ENCODE results near the gene LDLRAD4. TPM values are rescaled to one million over a fixed set of nuclear protein-coding genes. Genes with fewer than 3 reads are reported as not detected.
A peak's percentile ranks its signal among the peaks of the same experiment; 100 is the strongest.

LDLRAD4 gene
- total RNA-seq, 6 donors from 2014 or later = 19.5 to 26.6 (median 24.4) TPM

DNA sequence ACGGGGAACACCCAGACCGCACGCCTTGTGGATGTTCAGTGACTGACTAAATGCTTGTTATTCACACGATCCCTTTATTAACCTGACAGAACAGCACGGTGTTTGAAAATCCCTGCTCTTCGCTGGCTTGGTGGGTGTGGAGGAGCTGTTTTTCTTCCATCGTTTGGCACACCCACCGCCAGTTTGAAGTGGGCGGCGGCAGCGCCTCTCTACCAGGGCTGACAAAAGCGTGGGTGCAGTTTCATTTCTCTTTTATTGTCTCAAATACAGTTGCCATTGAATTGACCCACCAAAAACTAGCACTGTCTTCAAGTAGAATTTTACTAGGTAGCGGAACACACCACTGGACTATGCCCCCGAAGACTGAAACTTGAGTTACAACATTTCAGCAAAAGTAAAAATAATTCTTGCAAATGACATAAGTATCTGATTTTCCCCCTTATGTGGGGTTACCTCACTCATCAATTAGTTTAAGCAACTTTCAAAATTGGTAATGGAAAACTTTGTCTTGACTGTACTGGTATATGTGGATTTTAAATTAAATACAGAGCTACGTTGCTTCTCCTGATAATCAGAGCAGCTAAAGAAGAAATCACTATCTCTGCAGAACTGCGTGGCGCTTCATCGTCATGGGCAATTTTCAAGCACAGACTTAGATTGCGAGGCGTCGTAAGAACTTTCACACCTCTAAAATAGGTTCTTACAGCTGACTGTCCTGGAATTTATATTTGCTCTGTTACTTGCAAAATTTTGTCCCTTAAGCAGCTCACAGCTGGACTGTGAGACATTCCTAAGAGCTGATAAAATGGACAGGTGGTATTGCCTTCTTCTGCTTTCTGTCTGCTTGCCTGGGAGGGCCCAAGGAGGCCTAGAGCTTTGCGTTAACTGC lies 60.9 kb downstream of the LDLRAD4 start:
- DNase-seq = no peak

DNA sequence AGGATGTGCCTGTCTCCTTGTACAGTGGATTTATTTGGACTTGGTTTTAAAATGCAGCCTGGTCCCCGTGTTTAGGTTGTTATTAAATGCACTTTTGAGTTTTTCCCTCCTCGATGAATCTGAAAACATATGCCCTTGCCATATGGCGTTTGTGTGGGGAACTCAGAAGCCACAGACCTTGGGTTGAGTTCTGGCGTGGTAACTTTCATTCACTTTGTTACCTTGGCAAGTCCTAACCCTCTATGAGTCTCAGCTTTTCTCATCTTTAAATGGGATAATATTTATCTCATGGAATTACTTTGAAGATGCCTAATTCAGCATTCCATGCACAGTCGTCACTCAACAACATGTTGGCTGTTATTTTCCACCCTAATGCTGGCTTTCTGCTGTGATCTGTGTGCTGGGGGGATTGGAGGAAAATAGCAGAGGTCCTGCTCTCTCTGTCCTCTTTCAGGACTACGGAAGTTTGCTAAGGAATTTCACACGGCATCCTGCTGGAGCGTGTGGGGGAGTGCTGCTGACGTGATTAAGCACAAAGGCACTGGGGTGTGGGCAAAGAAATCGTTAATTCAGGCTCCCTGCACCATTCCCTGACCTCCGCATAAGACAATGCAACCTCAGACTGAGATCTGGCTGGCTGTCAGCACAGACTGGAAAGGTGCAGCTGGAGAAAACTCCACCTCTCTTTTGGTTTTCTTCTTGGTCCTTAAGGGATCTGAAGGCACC lies 61.7 kb downstream of the LDLRAD4 start:
- H3K27me3 ChIP-seq = no peaks in the 10 kb centered on the region
- WGBS, 2 donors = 82 to 85% methylated on average over 11 of the region's 11 CpGs
- no peaks in the 10 kb centered on the region for H3K4me1 ChIP-seq
- no peak overlapping the region for H3K4me3 ChIP-seq
- TF ChIP-seq, protein P1, sequence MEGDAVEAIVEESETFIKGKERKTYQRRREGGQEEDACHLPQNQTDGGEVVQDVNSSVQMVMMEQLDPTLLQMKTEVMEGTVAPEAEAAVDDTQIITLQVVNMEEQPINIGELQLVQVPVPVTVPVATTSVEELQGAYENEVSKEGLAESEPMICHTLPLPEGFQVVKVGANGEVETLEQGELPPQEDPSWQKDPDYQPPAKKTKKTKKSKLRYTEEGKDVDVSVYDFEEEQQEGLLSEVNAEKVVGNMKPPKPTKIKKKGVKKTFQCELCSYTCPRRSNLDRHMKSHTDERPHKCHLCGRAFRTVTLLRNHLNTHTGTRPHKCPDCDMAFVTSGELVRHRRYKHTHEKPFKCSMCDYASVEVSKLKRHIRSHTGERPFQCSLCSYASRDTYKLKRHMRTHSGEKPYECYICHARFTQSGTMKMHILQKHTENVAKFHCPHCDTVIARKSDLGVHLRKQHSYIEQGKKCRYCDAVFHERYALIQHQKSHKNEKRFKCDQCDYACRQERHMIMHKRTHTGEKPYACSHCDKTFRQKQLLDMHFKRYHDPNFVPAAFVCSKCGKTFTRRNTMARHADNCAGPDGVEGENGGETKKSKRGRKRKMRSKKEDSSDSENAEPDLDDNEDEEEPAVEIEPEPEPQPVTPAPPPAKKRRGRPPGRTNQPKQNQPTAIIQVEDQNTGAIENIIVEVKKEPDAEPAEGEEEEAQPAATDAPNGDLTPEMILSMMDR (IDR thresholded peaks at IDR 0.05) = no peak
- TF ChIP-seq POLR2A (IDR thresholded peaks at IDR 0.05) (no peak), POLR2AphosphoS5 (IDR thresholded peaks at IDR 0.05) (no peak), EP300 (IDR thresholded peaks at IDR 0.05) (no peak)
- no peak overlapping the region for H3K27ac ChIP-seq
- H3K36me3 ChIP-seq = no peaks in the 10 kb centered on the region
- DNase-seq (no peak), ATAC-seq (ENCODE audit: low FRiP score in 2 of 2) (no peak)
- no peaks in the 10 kb centered on the region for H3K9me3 ChIP-seq

More for the DNA sequence above, 60.9 kb downstream of the LDLRAD4 start:
- Histone ChIP-seq H3K9me3 (no peaks in the 10 kb centered on the region), H3K27ac (no peak overlapping the region), H3K36me3 (no peaks in the 10 kb centered on the region), H3K27me3 (no peaks in the 10 kb centered on the region), H3K4me3 (no peak overlapping the region), H3K4me1 (no peaks in the 10 kb centered on the region)
- TF ChIP-seq POLR2AphosphoS5 (IDR thresholded peaks at IDR 0.05) = no peak
- no peak for TF ChIP-seq POLR2A (IDR thresholded peaks at IDR 0.05)
- TF ChIP-seq EP300 (IDR thresholded peaks at IDR 0.05) = no peak
- TF ChIP-seq, protein P1 (IDR thresholded peaks at IDR 0.05) = no peak
- WGBS, 2 donors = 84 to 87% methylated on average over 22 of the region's 22 CpGs
- peak in 1 of 2 donors; percentile 71 for ATAC-seq (ENCODE audit: low FRiP score in 2 of 2)

DNA sequence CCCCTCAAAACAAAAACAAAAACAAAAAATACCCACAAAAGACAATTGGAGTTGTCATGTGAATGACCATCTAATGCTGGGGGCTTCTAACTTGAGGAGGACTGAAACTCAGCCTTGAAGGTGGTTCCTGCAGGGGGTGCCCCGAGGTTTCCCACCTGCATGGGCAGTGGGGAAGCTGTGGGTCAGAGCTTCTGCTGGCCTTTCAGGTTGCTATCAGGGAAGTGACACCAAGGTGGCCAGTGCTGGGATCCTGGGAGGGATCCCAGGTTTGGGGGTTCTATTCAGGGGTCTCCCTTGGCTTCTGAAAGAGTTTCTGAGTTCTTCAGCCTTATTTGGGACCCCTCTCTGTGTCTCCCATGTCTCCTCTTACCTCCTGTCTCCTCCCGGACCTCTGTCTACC lies 62.8 kb downstream of the LDLRAD4 start:
- Histone ChIP-seq H3K4me3 (no peak overlapping the region), H3K4me1 (no peaks in the 10 kb centered on the region), H3K27me3 (no peaks in the 10 kb centered on the region), H3K9me3 (no peaks in the 10 kb centered on the region), H3K27ac (no peak overlapping the region), H3K36me3 (no peaks in the 10 kb centered on the region)
- ATAC-seq (ENCODE audit: low FRiP score in 2 of 2) (no peak), DNase-seq (no peak)
- WGBS, 2 donors = 86 to 94% methylated on average over 2 of the region's 2 CpGs
- no peak for TF ChIP-seq EP300 (IDR thresholded peaks at IDR 0.05)

DNA sequence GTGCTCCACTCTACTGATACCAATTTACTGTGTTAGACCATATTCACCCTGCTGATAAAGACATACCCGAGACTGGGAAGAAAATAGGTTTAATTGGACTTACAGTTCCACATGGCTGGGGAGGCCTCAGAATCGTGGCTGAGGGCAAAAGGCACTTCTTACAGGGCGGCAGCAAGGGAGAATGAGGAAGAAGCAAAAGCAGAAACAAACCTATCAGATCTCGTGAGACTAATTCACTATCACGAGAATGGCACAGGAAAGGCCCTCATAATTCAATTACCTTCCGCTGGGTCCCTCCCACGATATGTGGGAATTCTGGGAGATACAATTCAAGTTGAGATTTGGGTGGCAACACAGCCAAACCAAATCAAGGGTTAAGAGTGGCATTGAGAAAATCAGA lies 65.2 kb downstream of the LDLRAD4 start:
- Histone ChIP-seq H3K4me3 (no peak overlapping the region), H3K27me3 (no peaks in the 10 kb centered on the region), H3K9me3 (no peaks in the 10 kb centered on the region), H3K36me3 (no peaks in the 10 kb centered on the region), H3K4me1 (no peaks in the 10 kb centered on the region), H3K27ac (no peak overlapping the region)
- no peak for DNase-seq
- no peak for TF ChIP-seq EP300 (IDR thresholded peaks at IDR 0.05)
- TF ChIP-seq, protein P1 (IDR thresholded peaks at IDR 0.05) = no peak
- no peak for TF ChIP-seq POLR2AphosphoS5 (IDR thresholded peaks at IDR 0.05)
- TF ChIP-seq POLR2A (IDR thresholded peaks at IDR 0.05) = no peak
- ATAC-seq (ENCODE audit: low FRiP score in 2 of 2) = no peak
- WGBS, 2 donors = 81 to 84% methylated on average over 7 of the region's 7 CpGs

DNA sequence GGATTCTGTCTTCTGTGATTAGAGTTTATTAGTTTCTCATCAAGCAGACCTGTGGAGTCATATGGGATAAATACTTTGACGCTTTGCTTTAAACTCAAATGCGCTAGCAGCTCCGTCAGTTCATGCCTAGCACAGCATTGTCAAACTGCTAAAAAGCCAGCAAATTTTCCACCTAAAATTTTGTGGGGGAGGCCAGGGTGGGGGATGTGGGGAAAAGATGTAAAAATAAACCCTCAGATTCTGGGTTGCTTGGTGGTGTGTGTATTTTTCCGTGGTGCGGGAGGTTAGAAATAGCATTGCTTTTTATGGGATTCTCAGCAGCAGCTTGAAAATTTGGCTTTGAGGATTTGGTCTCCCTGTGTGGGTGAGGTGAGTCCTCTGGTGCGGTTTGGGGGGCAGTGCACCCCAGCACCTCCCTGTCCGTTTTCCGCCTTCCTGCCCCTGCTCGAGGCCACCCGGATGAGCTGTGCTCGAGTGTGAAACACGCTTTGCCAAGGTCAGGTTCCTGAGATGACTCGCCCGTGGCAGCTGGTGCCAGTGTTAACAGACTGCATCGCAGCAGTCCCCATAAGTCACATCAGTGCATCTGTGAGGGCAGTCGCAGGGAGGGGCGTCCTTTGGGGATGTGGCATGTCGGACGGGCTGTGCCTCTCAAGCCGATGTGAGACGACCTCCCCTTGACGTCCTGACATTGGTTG lies 65.9 kb downstream of the LDLRAD4 start:
- Histone ChIP-seq H3K27ac (no peak overlapping the region), H3K4me1 (no peaks in the 10 kb centered on the region), H3K9me3 (no peaks in the 10 kb centered on the region), H3K27me3 (no peaks in the 10 kb centered on the region), H3K36me3 (no peaks in the 10 kb centered on the region), H3K4me3 (no peak overlapping the region)
- no peak for TF ChIP-seq POLR2AphosphoS5 (IDR thresholded peaks at IDR 0.05)
- TF ChIP-seq, protein P1 (IDR thresholded peaks at IDR 0.05) = no peak
- no peak for TF ChIP-seq POLR2A (IDR thresholded peaks at IDR 0.05)
- no peak for TF ChIP-seq EP300 (IDR thresholded peaks at IDR 0.05)
- ATAC-seq (ENCODE audit: low FRiP score in 2 of 2) (no peak), DNase-seq (no peak)
- 77 to 86% methylated on average over 12 to 22 of the region's 22 CpGs for WGBS, 2 donors

Data from upper lobe of left lung (tissue), 6 donors.